Pancreas (tissue), 10 donors: Measurements from ENCODE around the gene FADS3. TPM values are rescaled to one million over a fixed set of nuclear protein-coding genes. Genes with fewer than 3 reads are reported as not detected.

Experiments used
- ATAC-seq, 4 donors: fragments of 200-7000 bp; cut with Tn5 transposase; one replicate each; pipeline versions ENCODE4 v1.8.0 to v1.9.1; 2020; ENCODE audit warnings: mild to moderate bottlenecking in 4 of 4, moderate library complexity in 4 of 4
- DNase-seq, 6 donors: peaks; one replicate each; pipeline ENCODE4 v3.0.0-alpha.2; 2020
- FAIRE-seq: peaks from 2 replicates; lab custom pipeline; 2012; peaks lifted over from hg19 to GRCh38; lab: Jason Lieb, UNC
- H3K27ac ChIP-seq, 4 donors: fragments of 200-600 bp; sonication (generic); 1 replicate in 3 of 4; 2 replicates in 1 of 4; pipeline versions ENCODE4 v1.5.0 to v1.8.0; 2020
- H3K27me3 ChIP-seq, 4 donors: fragments of 200-600 bp; one replicate each; pipeline ENCODE4 v1.8.0; 2021
- H3K36me3 ChIP-seq, 3 donors: fragments of 200-600 bp; sonication (generic) in 1 of 3; one replicate each; pipeline versions ENCODE4 v1.5.0 to v1.8.0; 2020 to 2021
- H3K4me1 ChIP-seq, 3 donors: fragments of 200-600 bp; one replicate each; pipeline ENCODE4 v1.8.0; 2021
- H3K4me3 ChIP-seq, 4 donors: fragments of 200-600 bp; sonication (generic) in 2 of 4; one replicate each; pipeline versions ENCODE4 v1.5.0 to v1.8.0; 2020 to 2021
- H3K9me3 ChIP-seq, 4 donors: fragments of 200-600 bp; one replicate each; pipeline ENCODE4 v1.8.0; 2021
- WGBS, 2 donors: extraction: QIAGEN DNeasy Blood & Tissue Kit; methylation state at CpG; one replicate each; pipeline ENCODE4 v1.1.7; 2013; 5-methylcytosine and 5-hydroxymethylcytosine counted together
- intact Hi-C, 3 donors: fragments of 100-400 bp; cut with DNase I; formaldehyde crosslinking; loops; one replicate each; pipeline versions ENCODE4 v1.11.1 to v1.14.2; 2022
- polyA plus RNA-seq, 2 donors: library from polyadenylated mRNA; stranded (reverse); fragments of 200-250 nt; gene quantifications; one replicate each; pipeline ENCODE4 v1.2.3, GENCODE V29; 2013
- total RNA-seq, 6 donors: library from RNA; stranded (reverse); fragmentation: NEBNext Ultra II Directional in 4 of 6; extraction: Animal tissue kit (Norgen Biotek cat#: 25700) in 4 of 6; gene quantifications; one replicate each; pipeline versions ENCODE4 v1.2.1 to v1.2.4, GENCODE V29; 2021 to 2023
- TF ChIP-seq, protein P1 (sequence below), 4 donors: fragments of 200-600 bp; sonication (generic) in 3 of 4; IDR thresholded peaks; one replicate each; pipeline versions ENCODE4 v1.5.0 to v1.8.0; 2021; ENCODE audit warnings: antibody characterized with exemption in 4 of 4
- donor health status: healthy with polysubstance abuse.
- donor health status: DM: no; HTN: no; CAD: no; lungs with moderate emphysema.
- donor health status: DM: no; HTN: no; CAD: no.
- donor health status: control.
- donor health status: control.
- donor health status: Bipolar disorder and iron deficiency.
- donor health status: DM: yes; HTN: yes; CAD: no.
- donor health status: DM: no; HTN: no; CAD: no.
- donor health status: DM: no; HTN: no; CAD: no.
- donor health status: DM: yes; HTN: yes; CAD: no.

Gene FADS3
- total and polyA plus RNA-seq, 8 donors, result 11.2 to 42.7 (median 19.9) TPM

DNA sequence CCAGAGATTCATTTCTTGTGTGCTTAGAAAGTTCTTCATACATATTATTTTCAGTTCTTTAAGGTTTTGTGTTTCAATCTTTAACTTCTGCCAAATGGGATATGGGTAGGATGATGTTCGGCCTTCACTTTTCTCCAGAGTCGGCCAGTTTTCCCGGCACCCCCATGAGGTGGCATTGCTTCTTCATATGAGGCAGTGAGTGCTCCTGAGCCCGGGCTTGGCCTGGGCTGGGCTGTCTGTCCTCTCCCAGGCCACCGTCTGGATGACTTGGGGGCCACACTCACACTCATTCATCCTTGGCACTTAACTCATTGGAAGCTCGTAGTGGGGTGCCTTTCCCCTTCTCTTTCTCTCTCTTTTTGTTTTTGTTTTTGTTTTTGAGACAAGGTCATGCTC is 39.4 kb downstream of the FADS3 start:
- FAIRE-seq (no peak), DNase-seq (no peak), ATAC-seq (no peak)
- no peaks in the 10 kb centered on the region for H3K4me1 ChIP-seq
- no peaks in the 10 kb centered on the region for H3K27me3 ChIP-seq
- H3K27ac ChIP-seq, result no peak overlapping the region
- intact Hi-C loops, result no loop called here
- no peaks in the 10 kb centered on the region for H3K36me3 ChIP-seq
- no peaks in the 10 kb centered on the region for H3K9me3 ChIP-seq
- TF ChIP-seq, protein P1, sequence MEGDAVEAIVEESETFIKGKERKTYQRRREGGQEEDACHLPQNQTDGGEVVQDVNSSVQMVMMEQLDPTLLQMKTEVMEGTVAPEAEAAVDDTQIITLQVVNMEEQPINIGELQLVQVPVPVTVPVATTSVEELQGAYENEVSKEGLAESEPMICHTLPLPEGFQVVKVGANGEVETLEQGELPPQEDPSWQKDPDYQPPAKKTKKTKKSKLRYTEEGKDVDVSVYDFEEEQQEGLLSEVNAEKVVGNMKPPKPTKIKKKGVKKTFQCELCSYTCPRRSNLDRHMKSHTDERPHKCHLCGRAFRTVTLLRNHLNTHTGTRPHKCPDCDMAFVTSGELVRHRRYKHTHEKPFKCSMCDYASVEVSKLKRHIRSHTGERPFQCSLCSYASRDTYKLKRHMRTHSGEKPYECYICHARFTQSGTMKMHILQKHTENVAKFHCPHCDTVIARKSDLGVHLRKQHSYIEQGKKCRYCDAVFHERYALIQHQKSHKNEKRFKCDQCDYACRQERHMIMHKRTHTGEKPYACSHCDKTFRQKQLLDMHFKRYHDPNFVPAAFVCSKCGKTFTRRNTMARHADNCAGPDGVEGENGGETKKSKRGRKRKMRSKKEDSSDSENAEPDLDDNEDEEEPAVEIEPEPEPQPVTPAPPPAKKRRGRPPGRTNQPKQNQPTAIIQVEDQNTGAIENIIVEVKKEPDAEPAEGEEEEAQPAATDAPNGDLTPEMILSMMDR (IDR thresholded peaks at IDR 0.05), result no peak
- 85 to 87% methylated on average over 6 of the region's 6 CpGs for WGBS, 2 donors
- no peak overlapping the region for H3K4me3 ChIP-seq

DNA sequence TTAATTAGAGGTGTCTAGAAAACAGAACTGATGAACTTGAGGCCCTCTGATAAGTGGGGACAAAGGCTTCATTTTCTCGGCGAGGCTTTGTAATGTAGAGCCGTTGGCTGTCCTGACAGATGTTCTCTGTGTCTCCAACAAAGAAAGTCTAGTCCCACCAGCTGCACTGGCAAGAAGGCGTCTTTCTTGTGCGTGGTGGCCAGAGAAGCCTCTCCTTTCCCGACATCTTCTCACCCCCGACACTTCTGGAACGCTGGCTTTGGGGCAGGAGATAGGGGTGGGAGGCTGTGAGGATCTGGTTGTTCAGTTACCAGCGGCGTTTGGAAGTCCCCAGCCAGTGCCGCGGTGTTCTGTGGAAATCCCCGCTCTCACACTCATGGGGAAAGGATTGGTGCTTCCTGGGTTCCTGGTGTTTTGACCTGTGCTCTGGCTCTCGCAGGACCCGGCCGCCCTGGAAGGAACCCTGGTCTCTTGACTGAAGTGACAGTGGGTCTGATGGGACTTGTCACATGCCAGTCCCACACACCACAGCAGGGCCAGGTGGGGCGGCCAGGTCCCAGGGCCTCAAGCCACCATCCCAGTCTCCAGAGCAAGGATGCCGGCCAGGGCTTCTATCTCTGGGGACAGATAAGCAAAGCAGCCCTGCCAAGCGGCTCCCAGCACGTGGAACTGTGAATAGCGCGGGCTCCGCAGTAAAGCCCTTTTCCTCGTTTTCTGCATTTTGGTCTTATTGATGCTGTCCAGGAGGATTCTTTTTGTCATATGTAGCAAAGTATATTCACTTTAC is 40.0 kb downstream of the FADS3 start:
- H3K27me3 ChIP-seq, result no peaks in the 10 kb centered on the region
- DNase-seq (peak in 1 of 6 donors; percentile 53), FAIRE-seq (no peak), ATAC-seq (peak in 2 of 4 donors; percentile 25 to 29)
- TF ChIP-seq, protein P1 (IDR thresholded peaks at IDR 0.05), result no peak
- no peaks in the 10 kb centered on the region for H3K4me1 ChIP-seq
- H3K36me3 ChIP-seq, result no peaks in the 10 kb centered on the region
- intact Hi-C loops, result no loop called here
- H3K4me3 ChIP-seq, result no peak overlapping the region
- no peaks in the 10 kb centered on the region for H3K9me3 ChIP-seq
- WGBS, 2 donors, result 87% methylated on average over 24 of the region's 24 CpGs
- no peak overlapping the region for H3K27ac ChIP-seq

DNA sequence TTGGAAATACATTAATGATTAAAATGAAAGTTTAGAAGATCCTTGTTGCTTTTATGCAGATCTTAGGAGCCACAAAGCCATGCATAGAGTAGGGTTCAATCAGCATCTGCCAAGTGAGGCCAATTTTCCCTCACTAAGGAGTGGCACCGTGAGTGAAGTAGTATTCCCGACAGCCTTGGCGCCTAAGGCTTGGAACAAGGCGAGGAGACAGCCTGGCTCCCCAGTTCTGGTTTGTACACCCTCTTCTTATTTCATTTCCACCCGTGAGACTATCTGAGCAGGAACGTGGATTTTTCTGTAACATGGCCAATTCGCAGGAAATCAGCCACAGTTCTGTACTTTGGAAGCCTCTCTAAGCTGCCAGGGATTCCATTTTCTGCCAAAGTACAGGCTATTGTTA is 40.7 kb downstream of the FADS3 start:
- intact Hi-C loops, result no loop called here
- Histone ChIP-seq H3K4me3 (no peak overlapping the region), H3K9me3 (no peaks in the 10 kb centered on the region), H3K27ac (no peak overlapping the region), H3K36me3 (no peaks in the 10 kb centered on the region), H3K27me3 (no peaks in the 10 kb centered on the region), H3K4me1 (no peaks in the 10 kb centered on the region)
- TF ChIP-seq, protein P1 (IDR thresholded peaks at IDR 0.05), result no peak
- FAIRE-seq (no peak), ATAC-seq (no peak), DNase-seq (no peak)
- 86% methylated on average over 7 of the region's 7 CpGs for WGBS, 2 donors

DNA sequence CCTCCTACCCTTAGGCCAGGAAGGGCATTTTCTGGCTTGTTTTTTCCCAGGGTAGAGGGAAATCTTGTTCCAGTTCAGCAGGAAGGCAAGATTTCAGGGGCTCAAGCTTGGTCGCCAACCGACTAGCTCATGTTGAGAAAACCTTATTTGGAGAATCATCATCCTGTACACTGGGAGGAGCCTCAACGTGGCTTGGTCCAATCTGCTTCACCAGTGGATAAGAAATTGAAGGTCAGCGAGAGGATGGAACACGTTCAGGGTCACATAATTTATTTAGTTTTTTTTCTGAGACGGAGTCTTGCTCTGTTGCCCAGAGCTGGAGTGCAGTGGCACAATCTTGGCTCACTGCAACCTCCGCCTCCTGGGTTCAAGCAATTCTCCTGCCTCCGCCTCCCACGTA is 42.7 kb downstream of the FADS3 start:
- DNase-seq (no peak), ATAC-seq (no peak), FAIRE-seq (no peak)
- no peaks in the 10 kb centered on the region for H3K9me3 ChIP-seq
- H3K4me1 ChIP-seq, result no peaks in the 10 kb centered on the region
- WGBS, 2 donors, result 85 to 89% methylated on average over 9 of the region's 9 CpGs
- TF ChIP-seq, protein P1 (IDR thresholded peaks at IDR 0.05), result no peak
- H3K4me3 ChIP-seq, result no peak overlapping the region
- no peaks in the 10 kb centered on the region for H3K27me3 ChIP-seq
- no peaks in the 10 kb centered on the region for H3K36me3 ChIP-seq
- intact Hi-C loops, result no loop called here
- H3K27ac ChIP-seq, result no peak overlapping the region

DNA sequence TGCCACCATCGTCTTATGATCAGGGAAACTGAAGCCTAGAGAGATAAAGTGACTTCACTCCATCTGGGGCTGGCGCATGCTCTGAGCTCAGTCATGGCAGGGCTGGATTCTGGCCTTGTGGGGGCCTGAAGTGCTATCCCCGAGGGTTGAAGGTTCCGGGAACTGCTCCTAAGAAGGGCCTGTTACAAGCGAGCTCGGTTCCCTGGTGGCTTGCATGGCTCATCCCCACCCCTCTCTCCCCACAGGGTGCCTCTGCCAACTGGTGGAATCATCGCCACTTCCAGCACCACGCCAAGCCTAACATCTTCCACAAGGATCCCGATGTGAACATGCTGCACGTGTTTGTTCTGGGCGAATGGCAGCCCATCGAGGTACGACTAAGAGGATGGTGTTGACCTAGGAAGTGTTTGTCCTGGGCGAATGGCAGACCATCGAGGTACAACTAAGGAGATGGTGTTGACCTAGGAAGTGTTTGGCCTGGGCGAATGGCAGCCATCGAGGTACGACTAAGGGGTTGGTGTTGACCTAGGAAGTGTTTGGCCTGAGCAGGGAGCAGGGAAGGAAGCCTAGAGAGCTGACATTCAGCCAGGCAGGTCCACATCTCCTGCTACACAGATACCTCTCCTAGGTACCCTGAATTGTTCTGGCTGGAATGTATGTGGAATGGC is 43.3 kb downstream of the FADS3 start:
- WGBS, 2 donors, result 90 to 94% methylated on average over 18 of the region's 18 CpGs
- H3K9me3 ChIP-seq, result no peaks in the 10 kb centered on the region
- H3K27ac ChIP-seq, result no peak overlapping the region
- H3K36me3 ChIP-seq, result no peaks in the 10 kb centered on the region
- intact Hi-C loops, result no loop called here
- DNase-seq (peak in 1 of 6 donors; percentile 29), ATAC-seq (no peak), FAIRE-seq (no peak)
- H3K4me1 ChIP-seq, result no peaks in the 10 kb centered on the region
- H3K27me3 ChIP-seq, result no peaks in the 10 kb centered on the region
- no peak overlapping the region for H3K4me3 ChIP-seq
- TF ChIP-seq, protein P1 (IDR thresholded peaks at IDR 0.05), result no peak
